HG02943 (cell line): Measurements from ENCODE around the gene FTMT.
"Not testable (repeated sequence)": the region's sequence is repeated elsewhere in the genome, so short reads cannot be mapped to it uniquely, and the experiment has no call there.

ENCODE experiments used
- ATAC-seq: cut with Tn5 transposase; IDR thresholded peaks from one replicate; pipeline ENCODE4 v1.9.1; 2021; ENCODE audit warnings: mild to moderate bottlenecking, low read depth, moderate library complexity; ENCODE audit not compliant: unreplicated experiment

FTMT gene

DNA sequence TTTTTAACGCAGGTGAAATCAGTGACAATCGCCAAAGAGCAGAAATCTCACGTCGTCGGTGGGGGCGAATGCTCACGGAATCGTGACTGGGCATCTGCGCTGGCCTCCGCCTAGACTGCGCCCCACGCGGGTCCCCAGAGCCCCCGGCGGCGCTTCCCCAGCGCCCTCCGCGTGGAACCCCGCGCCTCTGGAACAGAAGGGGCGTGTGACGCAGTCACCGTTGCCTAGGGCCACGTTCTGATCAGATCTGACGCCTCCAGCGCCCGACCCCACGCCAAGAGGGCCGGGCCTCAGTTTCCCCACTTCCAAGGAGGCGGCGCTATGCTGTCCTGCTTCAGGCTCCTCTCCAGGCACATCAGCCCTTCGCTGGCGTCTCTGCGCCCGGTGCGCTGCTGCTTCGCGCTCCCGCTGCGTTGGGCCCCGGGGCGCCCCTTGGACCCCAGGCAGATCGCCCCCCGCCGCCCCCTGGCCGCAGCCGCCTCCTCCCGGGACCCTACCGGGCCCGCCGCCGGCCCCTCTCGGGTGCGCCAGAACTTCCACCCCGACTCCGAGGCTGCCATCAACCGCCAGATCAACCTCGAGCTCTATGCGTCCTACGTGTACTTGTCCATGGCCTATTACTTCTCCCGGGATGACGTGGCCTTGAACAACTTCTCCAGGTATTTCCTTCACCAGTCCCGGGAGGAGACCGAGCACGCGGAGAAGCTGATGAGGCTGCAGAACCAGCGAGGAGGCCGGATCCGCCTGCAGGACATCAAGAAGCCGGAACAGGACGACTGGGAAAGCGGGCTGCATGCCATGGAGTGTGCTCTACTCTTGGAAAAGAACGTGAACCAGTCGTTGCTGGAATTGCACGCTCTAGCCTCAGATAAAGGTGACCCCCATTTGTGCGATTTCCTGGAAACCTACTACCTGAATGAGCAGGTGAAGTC, at the start of gene FTMT:
Gene FTMT, plus strand, starts transcription at position 240 of the 932 bp plus-strand sequence. Its CDS starts 82 bp downstream, at position 322.
- no peak for ATAC-seq

- ATAC-seq = not testable (repeated sequence)
These were observed 46.4 kb upstream of the FTMT start for GRCh38 chr5:121805251-121805650.

DNA sequence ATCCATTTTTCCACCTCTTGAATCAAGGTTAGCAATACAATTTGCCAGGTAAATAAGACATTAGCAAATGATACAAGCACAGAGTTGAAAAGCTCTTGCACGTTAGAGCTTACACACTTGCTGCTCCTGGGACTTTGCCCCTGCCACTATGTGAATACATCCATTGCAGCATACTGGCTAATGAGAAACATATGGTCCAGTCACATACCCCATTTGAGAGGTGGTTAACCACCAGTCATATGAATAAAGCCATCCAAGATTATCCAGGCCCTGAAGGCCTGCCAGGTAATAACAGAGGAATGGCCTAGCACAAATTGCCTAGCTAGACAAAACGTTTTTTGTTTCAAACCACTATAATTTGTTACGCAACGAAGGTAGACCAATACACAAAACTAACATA, 45.8 kb upstream of the FTMT start:
- no peak for ATAC-seq

DNA sequence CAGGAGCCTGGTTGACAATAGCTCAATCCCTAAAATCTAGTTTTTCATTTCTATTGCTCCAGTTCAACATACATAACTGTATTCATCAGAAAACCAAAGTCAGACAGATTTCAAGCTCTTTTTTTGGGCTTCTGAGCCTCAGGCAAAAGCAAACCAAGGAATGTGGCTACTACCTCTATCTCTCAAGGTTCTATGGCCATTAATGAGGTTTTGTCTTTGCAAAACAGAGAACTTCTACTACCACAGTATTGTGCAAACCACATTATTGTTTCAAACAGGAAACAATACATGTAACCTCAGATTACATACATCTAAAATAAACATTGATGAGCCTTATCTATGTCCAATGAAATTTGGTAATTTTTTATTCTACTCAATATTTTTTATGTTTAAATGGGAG, 35.5 kb upstream of the FTMT start:
- no peak for ATAC-seq

GRCh38 chr5:121819682-121820261, 31.9 kb upstream of the FTMT start:
- ATAC-seq = no peak

- ATAC-seq = no peak
These were observed 18.1 kb upstream of the FTMT start for GRCh38 chr5:121833617-121834016.

GRCh38 chr5:121834021-121834420, 17.7 kb upstream of the FTMT start:
- ATAC-seq = no peak

GRCh38 chr5:121841892-121842291, 9.8 kb upstream of the FTMT start:
- ATAC-seq = no peak

- ATAC-seq = no peak
These were observed 1.4 kb upstream of the FTMT start for GRCh38 chr5:121850272-121850671.

DNA sequence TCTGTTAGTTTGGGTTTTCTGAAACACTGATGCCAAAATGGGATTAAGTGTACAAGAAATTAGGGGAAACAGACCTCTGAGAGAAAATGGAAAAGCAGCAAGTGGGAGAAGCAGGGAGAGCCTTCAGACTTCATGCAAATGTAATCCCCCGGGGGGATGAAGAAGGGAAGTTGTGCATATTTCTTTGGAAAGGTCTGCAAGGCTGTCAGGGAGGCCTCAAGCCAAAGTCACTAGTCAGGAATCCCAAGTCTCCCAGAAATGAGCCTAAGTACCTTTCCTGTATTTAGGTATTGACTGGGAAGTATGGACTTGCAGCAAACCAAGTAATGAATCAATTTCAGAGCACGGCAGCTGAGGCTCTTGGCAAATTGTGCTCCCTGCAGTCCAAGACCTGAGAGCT, 2.2 kb downstream of the FTMT start:
- ATAC-seq = no peak

DNA sequence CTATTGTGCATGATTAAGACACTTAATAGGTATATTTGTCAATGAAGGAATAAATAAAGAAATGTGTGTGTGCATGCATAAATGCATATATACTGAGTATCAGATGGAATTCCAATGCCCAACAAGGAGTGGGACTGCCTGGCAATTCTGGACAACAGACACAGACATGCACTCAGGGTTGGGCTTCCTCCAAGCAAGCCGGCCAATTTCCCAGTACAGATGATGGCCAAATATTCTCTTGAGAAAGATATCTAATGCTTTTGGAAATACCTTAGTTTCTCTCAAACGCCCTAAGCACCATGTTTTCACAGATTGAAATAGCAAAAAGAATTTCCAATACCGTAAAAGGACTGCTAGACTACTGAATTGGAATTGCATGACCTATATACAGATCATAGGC, 11.1 kb downstream of the FTMT start:
- ATAC-seq = no peak

- no peak for ATAC-seq
These were observed 12.1 kb downstream of the FTMT start for GRCh38 chr5:121863753-121864285.

DNA sequence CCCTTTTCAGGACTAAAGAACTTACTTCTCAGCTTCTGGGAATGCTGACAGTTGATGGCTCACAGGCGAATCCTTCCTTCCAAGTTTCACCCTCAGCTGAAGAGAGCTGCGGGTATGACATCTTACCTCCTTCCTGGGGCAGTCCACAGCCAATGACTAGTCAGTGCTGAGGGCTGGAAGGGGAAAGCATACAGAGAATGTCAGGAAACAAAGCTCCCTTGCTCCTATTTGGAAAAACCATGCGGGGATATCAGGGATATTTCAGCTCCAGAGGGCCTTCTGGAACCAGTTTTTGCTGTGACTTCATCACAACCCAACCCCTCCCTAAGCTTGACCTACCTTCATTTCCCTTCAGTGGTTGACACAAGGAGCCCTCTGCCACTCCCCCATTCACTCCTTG, 15.7 kb downstream of the FTMT start:
- no peak for ATAC-seq

DNA sequence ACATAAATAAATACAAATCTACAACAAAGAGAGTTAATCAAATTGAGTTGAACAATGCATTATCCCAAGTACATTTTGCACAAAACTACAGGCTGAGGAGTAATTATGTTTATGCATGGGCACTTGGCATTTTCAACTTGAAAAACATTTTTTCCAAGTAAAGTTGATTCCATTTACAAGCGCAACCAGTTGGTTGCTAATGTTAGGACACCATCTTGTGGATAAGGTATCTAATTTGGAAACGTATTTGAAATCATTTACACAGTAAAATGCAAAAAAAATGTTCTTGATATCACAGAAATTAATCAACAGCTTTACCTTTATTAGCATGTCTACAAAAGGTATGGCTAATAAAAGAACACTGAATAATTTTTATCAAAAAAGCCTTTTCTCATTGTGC, 18.8 kb downstream of the FTMT start:
- no peak for ATAC-seq

DNA sequence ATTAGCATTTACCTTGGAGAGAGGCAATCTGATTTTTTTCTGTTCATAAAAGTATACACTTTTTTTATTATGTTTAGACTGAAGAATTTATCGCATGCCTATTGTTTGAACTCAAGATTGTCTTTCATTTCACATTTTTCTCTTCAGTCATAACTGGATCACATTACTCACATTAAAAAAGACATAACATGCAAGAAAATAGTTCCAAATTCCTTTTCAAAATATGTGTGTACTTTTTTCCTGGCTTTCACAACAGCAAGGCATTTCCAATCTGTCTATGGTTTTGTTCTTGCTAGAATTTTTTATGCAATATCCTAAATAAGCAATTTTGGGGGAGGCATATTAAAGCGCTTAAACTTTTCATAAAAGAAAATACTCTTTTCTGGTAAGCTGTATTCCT, 21.2 kb downstream of the FTMT start:
- ATAC-seq = no peak

DNA sequence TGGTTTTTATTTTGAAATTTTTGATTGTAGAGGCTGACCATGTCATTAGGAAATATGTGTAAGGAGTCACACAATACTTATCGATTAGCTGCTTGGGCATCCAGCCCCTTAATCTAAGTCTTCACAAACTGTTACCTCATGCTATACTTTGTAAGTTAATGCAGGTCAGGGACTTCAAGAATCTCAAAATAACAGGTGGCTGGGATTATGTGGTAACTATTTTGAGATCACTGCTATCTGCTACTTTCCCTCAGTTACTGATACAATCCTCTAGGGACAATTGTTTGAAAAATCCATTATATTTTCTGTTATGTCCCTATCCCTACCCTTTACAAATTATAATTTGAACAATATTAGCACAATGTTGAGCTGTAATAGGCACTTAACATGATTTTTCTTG, 21.7 kb downstream of the FTMT start:
- ATAC-seq = no peak

- ATAC-seq = no peak
These were observed 33.9 kb downstream of the FTMT start for GRCh38 chr5:121885630-121886029.

DNA sequence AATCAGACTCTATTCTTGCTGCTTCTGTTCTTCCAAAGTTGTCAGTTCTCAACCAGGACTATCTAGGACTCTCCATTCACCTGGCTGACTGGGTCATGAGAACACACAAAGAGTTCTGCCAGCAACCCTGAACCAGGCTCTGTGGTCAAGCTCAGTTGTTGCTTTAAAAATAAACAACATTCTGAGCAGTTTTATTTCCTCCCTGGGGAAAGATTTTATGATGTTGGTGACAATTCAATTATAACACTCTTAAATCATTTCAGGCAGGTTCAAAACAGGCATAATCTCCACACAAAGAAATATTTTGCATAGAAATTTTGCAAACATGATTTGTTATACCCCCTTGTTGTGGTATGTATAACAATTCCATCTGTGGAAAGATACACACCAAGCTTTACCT, 36.0 kb downstream of the FTMT start:
- no peak for ATAC-seq

DNA sequence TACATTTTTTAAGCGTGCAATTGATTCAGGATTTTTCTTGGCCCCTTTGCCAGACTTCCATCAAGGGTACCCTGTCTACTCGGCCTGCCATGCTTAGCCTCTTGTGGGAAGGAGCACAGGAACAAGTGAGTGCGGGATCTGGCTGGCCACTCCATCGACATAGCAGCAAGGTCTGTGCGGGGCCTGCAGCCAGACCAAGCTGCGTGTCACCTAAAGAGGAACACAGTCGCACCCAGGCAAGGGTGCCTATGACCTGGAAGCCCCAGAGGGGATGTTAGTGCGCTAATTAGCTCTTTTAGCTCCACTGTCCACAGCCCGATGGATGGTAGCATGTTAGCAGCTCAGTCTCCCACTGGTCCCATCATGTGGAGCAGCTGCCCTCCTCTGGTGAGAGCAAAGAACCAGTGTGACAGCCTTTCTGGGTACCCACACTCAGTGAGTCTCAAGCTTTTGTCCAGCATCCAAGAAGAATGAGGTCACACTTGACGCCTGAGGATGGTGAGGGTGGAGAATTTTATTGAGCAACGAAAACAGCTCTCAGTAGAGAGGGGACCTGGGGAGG, 38.7 kb downstream of the FTMT start:
- no peak for ATAC-seq

- ATAC-seq = no peak
These were observed 45.7 kb downstream of the FTMT start for GRCh38 chr5:121897341-121897740.

DNA sequence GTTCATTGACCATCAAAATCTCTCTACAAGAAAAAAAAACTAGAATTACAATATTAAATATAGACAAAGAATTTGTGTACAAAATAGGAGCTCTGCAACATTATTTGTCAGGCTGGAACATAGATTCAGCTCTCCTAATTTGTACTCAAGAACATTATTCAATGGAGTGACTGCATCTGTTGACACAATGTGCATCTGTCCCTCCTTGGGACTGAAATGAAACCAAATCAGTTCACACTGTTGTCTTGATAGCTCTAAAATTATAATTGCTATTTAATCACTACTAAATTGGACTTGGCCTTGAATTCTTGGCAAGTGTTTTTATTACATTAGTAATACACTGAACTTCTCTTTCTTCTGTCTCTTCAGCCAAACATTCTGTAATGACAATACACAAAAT, 47.7 kb downstream of the FTMT start:
- no peak for ATAC-seq
